Kidney tubule cell (primary cell): ENCODE measurements around the gene CFAP161.
"Not testable (repeated sequence)": the region's sequence is repeated elsewhere in the genome, so short reads cannot be mapped to it uniquely, and the experiment has no call there.

ENCODE experiments used
- DNase-seq: peaks from one replicate; pipeline ENCODE4 v3.0.0-alpha.2; 2018; ENCODE audit warnings: low spot score

Gene CFAP161

GRCh38 chr15:81158561-81158960 lies 24.5 kb downstream of the CFAP161 start:
- DNase-seq: not testable (repeated sequence)

DNA sequence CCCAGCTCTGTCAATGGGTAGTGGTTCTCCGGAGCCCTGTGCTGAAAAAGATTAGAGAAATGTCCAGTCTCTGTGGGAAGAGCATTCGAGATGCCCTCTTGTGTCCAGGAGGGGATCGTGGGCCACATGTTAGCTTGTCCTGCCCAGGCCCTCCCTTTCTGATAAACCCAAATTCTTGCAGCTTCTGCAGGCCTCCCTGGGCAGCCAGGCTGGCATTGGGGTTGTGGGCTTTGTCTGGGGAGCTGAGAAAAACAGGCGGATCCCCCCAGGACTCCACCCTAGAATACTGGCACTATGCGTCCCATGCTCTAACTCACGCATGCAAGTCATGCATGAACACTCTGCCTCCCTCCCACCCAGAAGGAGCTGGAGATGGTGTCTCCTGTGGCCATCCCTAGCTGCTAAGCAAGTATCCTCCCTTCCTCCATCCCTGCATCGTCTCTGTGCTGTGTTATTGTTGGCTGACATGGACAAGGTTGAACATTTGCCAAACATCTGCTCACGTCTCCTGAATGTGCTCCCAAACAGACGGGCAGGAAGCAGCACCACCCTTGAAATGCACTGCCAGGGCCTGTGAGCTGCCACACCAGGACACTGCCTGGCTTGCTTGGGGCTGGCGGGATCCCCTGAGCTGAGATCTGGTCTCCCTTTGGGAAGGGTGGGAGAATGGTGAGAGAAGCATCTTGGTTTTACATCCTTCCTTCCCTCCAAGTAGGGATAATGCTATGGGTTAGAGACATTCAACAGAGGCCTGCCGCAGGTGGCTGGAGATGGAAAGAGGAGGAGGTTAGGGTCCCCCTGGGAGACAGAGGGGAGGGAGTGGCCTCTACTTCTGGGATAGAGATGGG lies 26.5 kb downstream of the CFAP161 start:
- peak; percentile 8 for DNase-seq

DNA sequence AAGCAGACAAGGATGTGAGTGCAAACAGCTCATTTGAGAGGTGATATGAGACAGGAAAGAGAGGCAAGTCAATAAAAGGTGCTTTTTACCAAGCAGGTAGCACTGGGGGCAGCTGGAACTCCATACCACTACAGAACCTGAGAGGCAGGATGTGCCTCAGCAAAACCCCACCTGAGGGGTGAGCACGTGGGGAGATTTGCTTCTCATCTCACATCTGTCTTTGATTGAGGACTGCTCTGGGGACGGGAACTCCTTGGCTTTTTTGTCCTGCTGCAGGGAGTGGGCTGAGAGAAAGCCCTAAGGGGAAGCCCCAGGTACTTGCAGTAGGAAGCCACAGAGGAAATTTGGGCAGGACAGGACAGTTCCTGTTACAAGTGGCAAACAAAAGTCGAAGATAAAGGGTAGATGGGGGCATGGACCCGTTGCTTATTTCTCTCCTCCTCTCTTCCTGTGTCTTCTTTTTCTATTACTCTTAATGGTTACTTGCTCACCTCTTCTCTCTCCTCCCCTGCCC lies 27.1 kb downstream of the CFAP161 start:
- DNase-seq: no peak

- no peak for DNase-seq
Observed at GRCh38 chr15:81161851-81162250, 27.8 kb downstream of the CFAP161 start.

DNA sequence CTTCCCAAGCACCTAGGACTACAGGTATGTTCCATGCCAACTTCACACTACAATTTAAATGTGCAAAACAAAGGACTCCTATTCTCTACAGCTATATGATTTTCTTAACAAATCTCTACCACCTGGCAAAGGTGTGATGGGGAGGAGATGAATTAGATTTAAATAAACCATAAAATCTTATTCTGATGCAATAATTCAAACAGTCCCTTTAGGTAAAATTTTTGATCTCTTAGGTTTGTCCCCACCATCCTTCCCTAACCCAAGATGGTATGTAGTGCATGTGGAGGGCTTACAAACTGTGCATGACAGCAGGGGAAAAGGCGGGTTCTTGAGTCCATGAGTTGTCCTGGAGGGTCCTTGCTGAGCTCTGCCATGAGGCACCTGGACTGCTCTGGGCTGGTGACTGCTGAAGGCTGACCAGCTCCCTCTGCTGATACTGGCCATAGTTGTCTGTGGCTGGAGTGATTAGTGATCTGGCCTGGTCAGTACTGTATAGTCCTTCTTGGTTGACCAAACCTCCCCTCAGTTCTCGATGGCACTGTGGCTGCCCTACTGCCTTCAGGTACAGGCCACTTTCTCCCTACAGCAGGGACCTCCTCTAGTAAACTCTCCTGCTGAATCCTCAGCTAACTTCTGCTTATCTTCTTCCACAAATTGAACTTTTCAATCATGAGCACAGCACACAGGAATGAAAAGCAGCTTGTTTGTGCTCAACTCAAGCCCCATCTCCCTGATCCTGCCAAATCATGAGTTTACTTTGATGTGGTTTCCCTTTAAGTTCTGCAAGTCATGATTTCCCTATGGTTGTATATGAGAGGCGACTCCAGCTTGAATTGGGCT lies 30.1 kb downstream of the CFAP161 start:
- no peak for DNase-seq

DNA sequence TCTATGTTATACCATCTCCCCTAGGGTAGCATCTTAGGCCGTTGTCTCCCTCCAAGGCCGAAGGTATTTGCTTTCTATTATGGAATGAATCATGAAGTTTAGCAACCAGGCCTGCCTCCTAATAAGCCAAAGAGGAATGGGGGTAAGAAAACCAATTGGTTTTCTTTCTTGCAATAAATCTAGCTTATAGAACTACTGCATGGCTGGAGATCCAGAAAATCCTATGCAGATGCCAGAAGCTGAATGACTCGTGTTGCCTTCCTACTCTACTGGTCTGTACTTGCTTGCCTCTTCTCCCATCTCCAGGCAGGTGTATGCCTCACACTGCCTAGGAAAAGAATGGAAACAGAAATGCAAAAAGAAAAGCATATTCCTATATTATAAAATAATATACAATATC lies 31.5 kb downstream of the CFAP161 start:
- no peak for DNase-seq

- no peak for DNase-seq
Observed at GRCh38 chr15:81166636-81167305, 32.7 kb downstream of the CFAP161 start.

- no peak for DNase-seq
Observed at GRCh38 chr15:81168131-81168526, 34.1 kb downstream of the CFAP161 start.

DNA sequence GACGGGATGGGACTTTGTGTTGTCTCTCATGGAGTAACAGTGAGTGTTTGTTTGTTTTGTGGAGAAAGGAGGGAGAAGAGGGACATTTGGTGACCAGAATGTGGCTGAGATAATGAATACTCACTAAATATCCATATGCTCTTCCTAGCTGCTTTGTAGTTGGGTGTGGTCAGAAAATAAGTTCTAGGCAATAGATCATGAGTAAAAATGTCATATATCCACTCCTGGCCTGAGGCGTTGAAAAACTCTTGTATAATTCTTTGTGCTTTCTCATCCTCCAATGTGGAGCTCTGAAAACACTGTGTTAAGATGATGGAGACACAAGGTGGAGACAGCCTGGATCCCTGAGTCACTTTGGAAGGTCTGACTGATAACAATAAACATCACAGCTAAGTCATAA lies 34.6 kb downstream of the CFAP161 start:
- no peak for DNase-seq

- DNase-seq: no peak
Observed at GRCh38 chr15:81170511-81170910, 36.4 kb downstream of the CFAP161 start.

GRCh38 chr15:81171286-81171685 lies 37.2 kb downstream of the CFAP161 start:
- DNase-seq: no peak

DNA sequence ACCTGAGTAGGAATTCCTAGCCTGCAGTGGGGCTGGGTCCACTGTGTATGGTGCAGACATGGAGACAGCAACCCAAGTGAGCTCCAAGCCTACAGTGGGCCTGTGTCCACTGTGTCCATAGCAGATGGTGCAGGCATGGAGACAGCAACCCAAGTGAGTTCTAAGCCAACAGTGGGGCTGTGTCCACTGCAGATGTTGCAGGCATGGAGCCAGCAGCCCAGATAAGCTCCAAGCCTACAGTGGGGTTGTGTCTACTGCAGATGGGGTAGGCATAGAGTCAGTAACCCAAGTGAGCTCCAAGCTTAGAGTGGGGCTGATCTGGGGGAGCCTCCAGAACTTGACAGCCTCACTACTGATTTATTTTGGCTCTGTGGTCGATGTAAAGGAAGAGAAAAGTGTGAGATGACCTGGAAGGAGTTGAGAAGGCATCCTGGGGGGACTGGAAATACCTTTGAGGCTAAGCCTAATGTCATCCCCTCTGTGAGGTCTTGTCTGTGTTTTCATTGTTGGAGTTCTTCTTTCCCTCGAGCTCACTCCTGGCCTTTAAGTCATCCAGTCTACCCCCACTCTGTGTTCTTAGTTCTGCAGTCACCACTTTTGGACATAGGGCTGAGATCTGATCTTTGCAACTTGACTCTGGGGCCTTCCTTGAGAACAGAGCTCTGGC lies 40.2 kb downstream of the CFAP161 start:
- DNase-seq: no peak

DNA sequence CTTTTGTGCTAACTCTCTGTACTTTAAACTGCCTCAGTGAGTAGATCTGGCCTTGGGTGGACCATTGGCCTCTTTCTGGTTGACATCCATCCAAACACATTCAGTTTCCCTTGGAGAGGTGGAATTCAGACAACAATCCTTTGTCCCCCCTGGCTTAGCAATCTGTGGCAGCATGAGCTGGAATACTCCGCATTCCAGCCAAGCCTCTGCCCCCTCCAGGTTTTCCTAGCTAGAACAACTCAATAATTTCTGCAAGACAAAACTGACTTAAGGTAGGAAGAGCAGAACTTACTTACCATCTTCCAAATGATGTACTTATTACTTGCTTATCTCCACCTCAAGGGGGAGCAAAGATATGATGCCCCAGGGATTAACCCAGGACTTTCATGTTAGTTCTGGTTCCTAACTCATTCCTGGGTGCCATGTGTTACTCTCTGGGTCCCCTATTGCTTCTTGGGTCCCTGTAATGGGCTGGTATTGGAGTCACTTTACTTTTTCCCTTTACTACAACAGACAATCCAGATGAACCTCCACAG lies 40.8 kb downstream of the CFAP161 start:
- DNase-seq: no peak

DNA sequence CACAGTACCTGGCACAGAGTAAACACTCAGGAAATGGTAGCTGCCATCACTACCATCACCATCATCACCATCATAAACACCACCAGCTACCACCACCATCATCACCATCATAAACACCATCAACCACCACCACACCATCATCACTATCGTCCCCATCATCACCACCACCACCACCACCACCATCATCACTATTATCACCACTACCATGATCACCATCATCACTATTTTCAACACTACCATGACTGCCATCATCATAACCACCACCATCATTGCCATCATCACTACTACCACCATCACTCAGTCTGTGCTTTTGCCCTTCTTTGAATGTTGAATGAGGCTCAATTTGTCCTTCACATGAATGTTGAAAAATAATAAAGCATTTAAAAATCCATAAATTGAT lies 41.4 kb downstream of the CFAP161 start:
- no peak for DNase-seq

DNA sequence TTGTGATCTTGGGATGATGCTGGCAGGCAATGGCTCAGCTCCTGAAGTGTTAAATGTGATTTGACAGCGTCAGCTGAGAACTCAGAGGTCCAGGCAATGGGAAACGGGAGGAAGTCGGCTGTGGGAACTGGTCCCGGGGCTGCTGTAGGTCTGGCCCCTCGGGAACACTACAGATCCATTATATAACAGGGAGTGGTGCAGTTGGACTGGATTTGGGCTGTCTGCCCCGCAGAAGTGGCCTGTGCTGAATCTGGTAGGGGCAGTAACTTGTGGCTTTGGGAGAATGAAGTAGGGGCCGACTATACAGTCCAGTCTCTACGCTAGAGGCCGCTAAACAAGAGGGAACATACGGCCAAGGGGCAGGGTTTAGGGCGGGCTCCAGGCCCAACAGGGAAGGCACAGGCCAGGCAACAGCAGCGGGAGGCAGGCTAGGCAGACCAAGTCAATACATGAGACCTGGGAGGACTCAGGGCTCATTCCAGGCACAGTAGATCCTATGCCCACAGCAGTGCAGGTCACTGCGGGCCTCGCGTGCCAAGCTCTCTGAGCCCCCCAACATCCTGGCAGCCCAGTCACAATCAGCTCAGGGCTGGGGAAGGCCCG lies 42.3 kb downstream of the CFAP161 start:
- DNase-seq: no peak

DNA sequence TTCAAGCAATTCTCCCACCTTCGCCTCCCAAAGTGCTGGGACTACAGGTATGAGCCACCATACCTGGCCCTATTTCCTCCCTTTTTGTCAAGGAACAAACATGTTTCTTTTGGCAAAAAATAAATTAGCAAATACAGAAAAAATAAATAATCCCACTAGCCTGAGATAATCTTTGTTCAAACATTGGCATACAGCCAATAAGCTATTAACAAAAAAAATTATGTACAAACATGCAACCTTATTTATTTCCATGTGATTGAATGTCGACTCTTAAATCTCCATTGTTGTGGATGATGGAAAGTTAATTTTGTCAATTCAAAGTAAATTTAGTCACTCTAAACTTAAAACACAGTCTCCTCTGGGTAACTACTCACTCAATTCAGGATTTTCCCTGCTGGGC lies 44.3 kb downstream of the CFAP161 start:
- DNase-seq: no peak

DNA sequence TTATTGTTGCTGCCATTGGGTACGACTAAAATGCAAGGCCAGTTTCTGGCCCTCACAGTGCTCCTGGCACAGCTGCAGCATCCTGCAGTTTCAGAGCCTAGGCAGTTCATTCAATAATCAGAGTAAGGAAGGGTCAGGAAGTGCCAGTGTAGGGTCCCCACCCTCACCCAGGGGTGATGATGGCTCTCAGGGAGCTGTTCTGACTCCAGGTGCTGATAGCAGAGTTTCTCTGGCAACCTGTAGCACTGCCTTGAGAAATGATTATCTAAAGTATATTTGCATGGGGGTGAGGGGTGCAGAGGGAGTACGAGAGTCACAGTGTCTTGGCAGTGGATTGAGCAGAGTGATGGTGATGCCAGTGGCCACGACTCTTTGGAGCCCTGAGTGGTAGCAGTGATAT lies 47.1 kb downstream of the CFAP161 start:
- no peak for DNase-seq

GRCh38 chr15:81182031-81182755 lies 48.1 kb downstream of the CFAP161 start:
- no peak for DNase-seq

- DNase-seq: no peak
Observed at GRCh38 chr15:81182756-81183438, 48.8 kb downstream of the CFAP161 start.

- no peak for DNase-seq
Observed at GRCh38 chr15:81183439-81183775, 49.3 kb downstream of the CFAP161 start.
